GM18526 (cell line): ENCODE results near the gene AMZ1.

Source experiments
- POLR2A ChIP-seq: IDR thresholded peaks from 3 replicates; pipeline ENCODE4 v1.6.1; 2011; ENCODE audit not compliant: insufficient read length; ENCODE audit errors: extremely low read depth

Gene AMZ1

GRCh38 chr7:2713370-2713769 lies 25.4 kb downstream of the AMZ1 start:
- no peak for TF ChIP-seq POLR2A

GRCh38 chr7:2713978-2714377 lies 26.0 kb downstream of the AMZ1 start:
- no peak for TF ChIP-seq POLR2A

- TF ChIP-seq POLR2A: no peak
Measured at GRCh38 chr7:2714636-2715035, 26.6 kb downstream of the AMZ1 start.

- TF ChIP-seq POLR2A: no peak
Measured at GRCh38 chr7:2715341-2716231, 27.6 kb downstream of the AMZ1 start.

- no peak for TF ChIP-seq POLR2A
Measured at GRCh38 chr7:2716488-2716887, 28.5 kb downstream of the AMZ1 start.

- TF ChIP-seq POLR2A: no peak
Measured at GRCh38 chr7:2716906-2717292, 28.9 kb downstream of the AMZ1 start.

GRCh38 chr7:2717293-2718261 lies 29.6 kb downstream of the AMZ1 start:
- TF ChIP-seq POLR2A: no peak

- TF ChIP-seq POLR2A: no peak
Measured at GRCh38 chr7:2718296-2718965, 30.4 kb downstream of the AMZ1 start.

- TF ChIP-seq POLR2A: no peak
Measured at GRCh38 chr7:2719007-2719406, 31.0 kb downstream of the AMZ1 start.

GRCh38 chr7:2720024-2720423 lies 32.0 kb downstream of the AMZ1 start:
- TF ChIP-seq POLR2A: no peak

GRCh38 chr7:2721842-2722241 lies 33.8 kb downstream of the AMZ1 start:
- TF ChIP-seq POLR2A: no peak

- no peak for TF ChIP-seq POLR2A
Measured at GRCh38 chr7:2722591-2722990, 34.6 kb downstream of the AMZ1 start.

GRCh38 chr7:2723138-2723850 lies 35.3 kb downstream of the AMZ1 start:
- no peak for TF ChIP-seq POLR2A

GRCh38 chr7:2724453-2725177 lies 36.6 kb downstream of the AMZ1 start:
- no peak for TF ChIP-seq POLR2A
